ENCODE results near the gene USHBP1.
"Not testable (repeated sequence)": the region's sequence is repeated elsewhere in the genome, so short reads cannot be mapped to it uniquely, and the experiment has no call there.

USHBP1 gene

DNA sequence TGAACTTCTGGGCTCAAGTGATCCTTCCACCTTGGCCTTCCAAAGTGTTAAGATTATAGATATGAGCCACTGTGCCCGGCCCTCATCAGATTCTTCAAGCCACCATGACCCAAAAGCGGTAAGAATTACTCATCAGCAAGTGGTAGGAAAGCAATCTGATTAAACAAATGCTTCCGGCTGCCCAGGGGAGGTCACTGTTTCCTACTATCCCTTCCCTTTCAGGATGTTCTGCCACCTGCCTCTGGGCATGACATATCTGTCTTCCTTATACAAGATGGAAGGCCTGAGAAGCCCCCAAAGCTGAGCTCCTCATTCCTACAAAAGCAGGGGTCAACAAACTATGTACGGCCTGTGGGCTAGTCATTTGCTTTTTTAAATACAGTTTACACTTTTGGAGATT is 31.7 kb upstream of the USHBP1 start:
- Histone ChIP-seq H4K20me1 (ENCODE audit: insufficient read depth) (no peaks in the 10 kb centered on the region), H2AFZ (ENCODE audit: low read depth) (no peak overlapping the region), H3K36me3 (ENCODE audit: insufficient read depth) (no peaks in the 10 kb centered on the region), H3K27me3 (ENCODE audit: insufficient read depth, low read depth) (no peaks in the 10 kb centered on the region), H3K4me2 (no peak overlapping the region), H3K27ac (no peak overlapping the region), H3K4me3 (IDR thresholded peaks at IDR 0.05; ENCODE audit: insufficient read depth, low read depth, low read length) (no peak overlapping the region), H3K9ac (no peak overlapping the region), H3K4me1 (ENCODE audit: low read depth, poor library complexity, severe bottlenecking) (peaks cover 7% of the 10 kb centered on the region), H3K79me2 (ENCODE audit: insufficient read depth, low read depth) (no peaks in the 10 kb centered on the region)
- no peak for TF ChIP-seq CTCF (conservative IDR thresholded peaks at IDR 0.05; ENCODE audit: low read depth, low read length)

GRCh38 chr19:17295551-17295950 is 31.0 kb upstream of the USHBP1 start:
- not testable (repeated sequence) for H3K4me2 ChIP-seq; H3K4me3 ChIP-seq (IDR thresholded peaks at IDR 0.05; ENCODE audit: insufficient read depth, low read depth, low read length); H3K27me3 ChIP-seq (ENCODE audit: insufficient read depth, low read depth); H2AFZ ChIP-seq (ENCODE audit: low read depth); H3K9ac ChIP-seq; H3K36me3 ChIP-seq (ENCODE audit: insufficient read depth); H3K79me2 ChIP-seq (ENCODE audit: insufficient read depth, low read depth); H3K4me1 ChIP-seq (ENCODE audit: low read depth, poor library complexity, severe bottlenecking); H3K27ac ChIP-seq; H4K20me1 ChIP-seq (ENCODE audit: insufficient read depth)

DNA sequence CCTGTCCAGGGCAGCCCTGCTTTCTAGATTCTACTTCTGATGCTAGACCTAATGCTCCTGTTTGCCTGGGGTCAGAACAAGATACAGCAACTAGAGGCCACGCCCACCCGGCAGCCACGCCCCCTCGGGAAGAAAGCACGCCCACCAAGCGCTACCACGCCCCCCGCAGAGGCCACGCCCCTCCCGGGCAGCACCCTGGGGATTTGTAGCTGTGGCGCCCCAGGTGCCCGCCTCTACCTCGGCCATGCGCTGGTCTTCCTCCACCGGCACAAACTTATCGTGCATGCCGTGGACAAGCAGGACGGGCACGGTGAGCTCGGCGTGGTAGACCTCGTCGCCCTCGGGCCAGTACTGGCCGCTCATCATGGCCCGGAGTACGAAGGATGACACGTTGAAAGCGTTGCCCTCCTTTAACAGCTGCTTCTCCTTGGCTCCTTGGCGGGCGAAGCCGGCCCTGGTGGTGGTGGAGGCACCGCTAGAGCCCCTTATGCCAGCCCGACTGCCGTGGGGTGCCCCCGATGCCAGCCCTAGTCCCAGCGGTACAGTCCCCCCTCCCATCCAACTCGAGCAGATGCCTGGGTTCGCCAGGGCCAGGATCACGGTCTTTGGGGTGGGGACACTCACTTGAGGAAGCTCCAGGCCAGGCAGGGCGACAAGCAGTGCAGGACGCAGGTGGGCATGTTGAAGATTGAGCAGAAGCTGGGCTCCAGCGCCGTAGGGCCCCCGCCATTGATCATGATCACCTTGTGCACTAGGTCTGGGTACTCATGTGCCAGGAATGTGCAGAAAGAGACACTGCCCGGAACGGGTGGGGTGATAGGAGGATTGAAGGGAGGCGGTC is 29.7 kb upstream of the USHBP1 start:
- no peak overlapping the region for H3K4me2 ChIP-seq
- no peak overlapping the region for H2AFZ ChIP-seq (ENCODE audit: low read depth)
- H3K36me3 ChIP-seq (ENCODE audit: insufficient read depth), result no peaks in the 10 kb centered on the region
- no peak overlapping the region for H3K27ac ChIP-seq
- no peak overlapping the region for H3K9ac ChIP-seq
- no peak for TF ChIP-seq CTCF (conservative IDR thresholded peaks at IDR 0.05; ENCODE audit: low read depth, low read length)
- H3K27me3 ChIP-seq (ENCODE audit: insufficient read depth, low read depth), result no peaks in the 10 kb centered on the region
- H3K4me1 ChIP-seq (ENCODE audit: low read depth, poor library complexity, severe bottlenecking), result peaks cover 7% of the 10 kb centered on the region
- no peaks in the 10 kb centered on the region for H4K20me1 ChIP-seq (ENCODE audit: insufficient read depth)
- H3K79me2 ChIP-seq (ENCODE audit: insufficient read depth, low read depth), result no peaks in the 10 kb centered on the region
- H3K4me3 ChIP-seq (IDR thresholded peaks at IDR 0.05; ENCODE audit: insufficient read depth, low read depth, low read length), result no peak overlapping the region

DNA sequence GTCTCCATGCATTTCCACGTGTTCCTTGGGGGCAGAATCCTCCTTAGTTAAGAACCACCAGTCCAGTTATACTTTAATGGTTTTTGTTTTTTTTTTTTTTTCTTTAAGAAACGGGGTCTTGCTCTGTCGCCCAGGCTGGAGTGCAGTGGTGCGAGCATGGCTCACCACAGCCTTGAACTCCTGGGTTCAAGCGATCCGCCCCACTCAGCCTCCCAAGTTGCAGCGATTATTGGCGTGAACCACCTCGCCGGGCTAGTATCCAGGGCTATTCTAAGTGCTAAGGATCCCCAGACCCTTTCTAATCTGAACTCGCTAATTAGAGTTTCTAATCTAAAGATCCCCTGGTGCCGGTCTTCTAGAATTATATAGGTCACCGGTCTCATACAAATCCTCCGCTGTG is 29.1 kb upstream of the USHBP1 start:
- Histone ChIP-seq H3K27ac (no peak overlapping the region), H3K27me3 (ENCODE audit: insufficient read depth, low read depth) (no peaks in the 10 kb centered on the region), H3K79me2 (ENCODE audit: insufficient read depth, low read depth) (no peaks in the 10 kb centered on the region), H3K4me3 (IDR thresholded peaks at IDR 0.05; ENCODE audit: insufficient read depth, low read depth, low read length) (no peak overlapping the region), H3K4me1 (ENCODE audit: low read depth, poor library complexity, severe bottlenecking) (peaks cover 7% of the 10 kb centered on the region), H4K20me1 (ENCODE audit: insufficient read depth) (no peaks in the 10 kb centered on the region), H3K4me2 (no peak overlapping the region), H3K36me3 (ENCODE audit: insufficient read depth) (no peaks in the 10 kb centered on the region), H2AFZ (ENCODE audit: low read depth) (no peak overlapping the region), H3K9ac (no peak overlapping the region)
- no peak for TF ChIP-seq CTCF (conservative IDR thresholded peaks at IDR 0.05; ENCODE audit: low read depth, low read length)

Measured in KMS-11 (cell line).